SH-SY5Y (cell line): ENCODE measurements around the gene TECPR2.

ENCODE experiments used
- GATA2 ChIP-seq: IDR thresholded peaks from 2 replicates; pipeline ENCODE4 v1.6.1; 2011; ENCODE audit warnings: mild to moderate bottlenecking, low read depth, low read length
- GATA3 ChIP-seq: IDR thresholded peaks from 2 replicates; pipeline ENCODE4 v1.6.1; 2011; ENCODE audit warnings: low read depth, mild to moderate bottlenecking, low read length, moderate library complexity

Gene TECPR2

GRCh38 chr14:102532204-102532658 is 169.5 kb downstream of the TECPR2 start:
- TF ChIP-seq GATA3 (no peak), GATA2 (no peak)

- no peak for TF ChIP-seq GATA2
- TF ChIP-seq GATA3, result no peak
Observed at GRCh38 chr14:102537981-102538601, 175.3 kb downstream of the TECPR2 start.

- TF ChIP-seq GATA2 (no peak), GATA3 (no peak)
Observed at GRCh38 chr14:102538602-102539543, 176.1 kb downstream of the TECPR2 start.

- TF ChIP-seq GATA3, result no peak
- no peak for TF ChIP-seq GATA2
Observed at GRCh38 chr14:102539544-102540314, 177.0 kb downstream of the TECPR2 start.

GRCh38 chr14:102540315-102541028 is 177.7 kb downstream of the TECPR2 start:
- no peak for TF ChIP-seq GATA3
- no peak for TF ChIP-seq GATA2

GRCh38 chr14:102541771-102542170 is 179.0 kb downstream of the TECPR2 start:
- TF ChIP-seq GATA3 (no peak), GATA2 (no peak)

GRCh38 chr14:102544046-102544746 is 181.5 kb downstream of the TECPR2 start:
- TF ChIP-seq GATA2, result no peak
- TF ChIP-seq GATA3, result no peak

- TF ChIP-seq GATA2 (no peak), GATA3 (no peak)
Observed at GRCh38 chr14:102544747-102545460, 182.2 kb downstream of the TECPR2 start.

GRCh38 chr14:102545461-102546265 is 182.9 kb downstream of the TECPR2 start:
- no peak for TF ChIP-seq GATA3
- TF ChIP-seq GATA2, result no peak

GRCh38 chr14:102548616-102549240 is 186.0 kb downstream of the TECPR2 start:
- TF ChIP-seq GATA2, result no peak
- TF ChIP-seq GATA3, result no peak
